ENCODE results near the gene AKR1B15. TPM values are rescaled to one million over a fixed set of nuclear protein-coding genes. Genes with fewer than 3 reads are reported as not detected.

Gene AKR1B15
- polyA plus RNA-seq, 1 of the 3 experiments (the other 2 are of a cell fraction): not detected

GRCh38 chr7:134552105-134552504 is 3.2 kb downstream of the AKR1B15 start (continued):
- TF ChIP-seq CTCF (IDR thresholded peaks at IDR 0.05) (peak; percentile 48), SIN3A (IDR thresholded peaks at IDR 0.05; ENCODE audit: borderline replicate concordance, low read depth, low read length) (no peak), USF2 (IDR thresholded peaks at IDR 0.05; ENCODE audit: borderline replicate concordance, low read depth, low read length) (no peak), GATA2 (CRISPR knock-in tag; IDR thresholded peaks at IDR 0.05) (no peak), RXRA (IDR thresholded peaks at IDR 0.05; ENCODE audit: borderline replicate concordance, low read depth) (no peak)

- CTCF ChIA-PET: interaction anchor here (0.7 to 2.4 kb wide), 5 partner anchors 10 to 121 kb away, joined by 3 to 14 read pairs (median 3); no protein-coding TSS in a partner anchor
- DNase-seq: no peak
Measured at GRCh38 chr7:134553976-134554375, 5.1 kb downstream of the AKR1B15 start.

More at GRCh38 chr7:134553976-134554375, 5.1 kb downstream of the AKR1B15 start:
- POLR2A ChIA-PET: no interaction called here
- no peak for TF ChIP-seq RXRA (IDR thresholded peaks at IDR 0.05; ENCODE audit: borderline replicate concordance, low read depth)
- no peak for TF ChIP-seq GABPA (IDR thresholded peaks at IDR 0.05; ENCODE audit: low read depth)
- TF ChIP-seq RFX5 (IDR thresholded peaks at IDR 0.05; ENCODE audit: low read length): no peak
- TF ChIP-seq MXI1 (IDR thresholded peaks at IDR 0.05; ENCODE audit: low read depth, low read length): no peak
- TF ChIP-seq ELF1 (IDR thresholded peaks at IDR 0.05): no peak
- TF ChIP-seq TEAD4 (IDR thresholded peaks at IDR 0.05; ENCODE audit: borderline replicate concordance, insufficient read depth): no peak
- TF ChIP-seq YY1 (IDR thresholded peaks at IDR 0.05; ENCODE audit: low read depth): no peak
- no peak for TF ChIP-seq PBX3 (IDR thresholded peaks at IDR 0.05)
- TF ChIP-seq FOXM1 (IDR thresholded peaks at IDR 0.05; ENCODE audit: low read depth): no peak
- no peak for TF ChIP-seq SIN3A (IDR thresholded peaks at IDR 0.05; ENCODE audit: borderline replicate concordance, low read depth, low read length)
- TF ChIP-seq EZH2phosphoT487 (IDR thresholded peaks at IDR 0.05; ENCODE audit: borderline replicate concordance, low read depth): no peak
- no peak overlapping the region for H2AFZ ChIP-seq (ENCODE audit: low read depth)
- no peaks in the 10 kb centered on the region for H3F3A ChIP-seq (replicated peaks; ENCODE audit: insufficient read depth)
- no peak overlapping the region for H3K4me3 ChIP-seq (ENCODE audit: low read depth in 2 of 2, low read length in 1 of 2)
- H3K4me1 ChIP-seq (ENCODE audit: control insufficient read depth in 1 of 2, insufficient read depth in 2 of 2, low read depth in 1 of 2, low read length in 1 of 2): peaks cover 0 to 2% of the 10 kb centered on the region in 2 experiments; a peak in 1 of 4 replicates
- 26% methylated on average over 4 of the region's 4 CpGs for WGBS (ENCODE audit: low lambda C conversion rate)
- peaks cover 67% of the 10 kb centered on the region; the same call in 1 of the 2 replicates for H3K27me3 ChIP-seq (ENCODE audit: insufficient read depth)
- H3K27ac ChIP-seq (ENCODE audit: low read depth in 2 of 2, low read length in 1 of 2): no peak overlapping the region
- no peaks in the 10 kb centered on the region for H4K20me1 ChIP-seq (ENCODE audit: insufficient read depth)
- no peak overlapping the region for H3K9ac ChIP-seq
- H3K4me2 ChIP-seq: no peak overlapping the region
- no peaks in the 10 kb centered on the region for H3K79me2 ChIP-seq (ENCODE audit: insufficient read depth)
- H3K9me2 ChIP-seq: no peaks in the 10 kb centered on the region
- H3K36me3 ChIP-seq (replicated peaks in 1 of 2; ENCODE audit: control insufficient read depth in 1 of 2, insufficient read depth in 2 of 2, low read length in 1 of 2): no peaks in the 10 kb centered on the region
- no peaks in the 10 kb centered on the region for H3K9me3 ChIP-seq

Data from SK-N-SH (cell line).